ENCODE data around the gene ELFN1. TPM values are rescaled to one million over a fixed set of nuclear protein-coding genes. Genes with fewer than 3 reads are reported as not detected.

ELFN1 gene
- total RNA-seq, 2 experiments from 2014 or later, result 0.20 to 0.36 TPM

DNA sequence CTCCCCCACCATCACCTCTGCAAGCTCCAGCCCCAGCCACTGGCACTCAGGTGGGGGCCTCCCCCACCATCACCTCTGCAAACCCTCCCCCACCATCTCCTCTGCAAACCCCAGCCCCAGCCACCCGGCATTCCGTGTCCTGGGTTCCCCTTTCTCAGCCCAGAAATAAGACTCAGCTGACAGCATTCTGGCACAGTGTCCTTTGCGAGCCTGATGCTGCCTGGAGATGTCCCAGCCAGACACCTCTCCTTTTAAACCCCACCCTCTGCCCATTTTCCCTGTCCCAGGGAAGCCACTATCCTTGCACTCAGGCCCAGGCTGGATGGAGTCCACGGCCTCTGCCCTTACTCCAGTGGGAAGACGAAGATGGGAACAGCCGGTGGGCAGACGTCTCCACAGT, 49.8 kb downstream of the ELFN1 start:
- no peaks in the 10 kb centered on the region for H3K36me3 Mint-ChIP-seq (ENCODE audit: low read depth)
- DNase-seq (no peak), ATAC-seq (no peak)
- no peak overlapping the region for H3K27ac Mint-ChIP-seq
- TF ChIP-seq, protein P1, sequence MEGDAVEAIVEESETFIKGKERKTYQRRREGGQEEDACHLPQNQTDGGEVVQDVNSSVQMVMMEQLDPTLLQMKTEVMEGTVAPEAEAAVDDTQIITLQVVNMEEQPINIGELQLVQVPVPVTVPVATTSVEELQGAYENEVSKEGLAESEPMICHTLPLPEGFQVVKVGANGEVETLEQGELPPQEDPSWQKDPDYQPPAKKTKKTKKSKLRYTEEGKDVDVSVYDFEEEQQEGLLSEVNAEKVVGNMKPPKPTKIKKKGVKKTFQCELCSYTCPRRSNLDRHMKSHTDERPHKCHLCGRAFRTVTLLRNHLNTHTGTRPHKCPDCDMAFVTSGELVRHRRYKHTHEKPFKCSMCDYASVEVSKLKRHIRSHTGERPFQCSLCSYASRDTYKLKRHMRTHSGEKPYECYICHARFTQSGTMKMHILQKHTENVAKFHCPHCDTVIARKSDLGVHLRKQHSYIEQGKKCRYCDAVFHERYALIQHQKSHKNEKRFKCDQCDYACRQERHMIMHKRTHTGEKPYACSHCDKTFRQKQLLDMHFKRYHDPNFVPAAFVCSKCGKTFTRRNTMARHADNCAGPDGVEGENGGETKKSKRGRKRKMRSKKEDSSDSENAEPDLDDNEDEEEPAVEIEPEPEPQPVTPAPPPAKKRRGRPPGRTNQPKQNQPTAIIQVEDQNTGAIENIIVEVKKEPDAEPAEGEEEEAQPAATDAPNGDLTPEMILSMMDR (IDR thresholded peaks at IDR 0.05), result no peak
- intact Hi-C loops (cut with micrococcal nuclease), result no loop called here
- no peak overlapping the region for H3K4me3 Mint-ChIP-seq
- CTCF ChIA-PET, result no interaction called here
- no peaks in the 10 kb centered on the region for H3K9me3 Mint-ChIP-seq
- H3K4me1 Mint-ChIP-seq (ENCODE audit: low read depth), result peaks cover 3% of the 10 kb centered on the region
- POLR2A ChIA-PET, result no interaction called here
- no peaks in the 10 kb centered on the region for H3K27me3 Mint-ChIP-seq

DNA sequence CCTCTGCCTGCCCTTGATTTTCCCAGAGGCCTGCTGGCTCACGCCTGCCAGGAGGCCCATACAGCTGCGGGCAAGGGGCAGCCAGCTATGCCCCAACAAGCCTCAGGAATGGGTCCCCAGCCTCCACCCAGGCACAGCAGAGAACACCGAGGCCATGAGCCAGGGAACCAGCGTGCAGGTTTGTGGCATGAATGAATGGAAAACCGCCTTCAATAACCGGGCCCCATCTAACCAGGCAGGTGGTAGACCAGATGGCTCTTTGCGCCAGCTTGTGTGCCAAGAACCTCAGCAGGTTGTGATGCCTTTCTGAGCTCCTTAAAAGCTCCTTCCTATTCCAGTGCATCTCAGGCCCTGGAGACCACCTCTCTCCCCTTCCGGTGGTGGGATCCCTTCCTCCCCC, 50.2 kb downstream of the ELFN1 start:
- Mint-ChIP-seq H3K4me3 (no peak overlapping the region), H3K27ac (no peak overlapping the region), H3K27me3 (no peaks in the 10 kb centered on the region), H3K9me3 (no peaks in the 10 kb centered on the region), H3K4me1 (ENCODE audit: low read depth) (peaks cover 3% of the 10 kb centered on the region), H3K36me3 (ENCODE audit: low read depth) (no peaks in the 10 kb centered on the region)
- intact Hi-C loops (cut with micrococcal nuclease), result no loop called here
- ATAC-seq (no peak), DNase-seq (no peak)
- ChIA-PET CTCF (no interaction called here), POLR2A (no interaction called here)
- TF ChIP-seq, protein P1 (IDR thresholded peaks at IDR 0.05), result no peak

DNA sequence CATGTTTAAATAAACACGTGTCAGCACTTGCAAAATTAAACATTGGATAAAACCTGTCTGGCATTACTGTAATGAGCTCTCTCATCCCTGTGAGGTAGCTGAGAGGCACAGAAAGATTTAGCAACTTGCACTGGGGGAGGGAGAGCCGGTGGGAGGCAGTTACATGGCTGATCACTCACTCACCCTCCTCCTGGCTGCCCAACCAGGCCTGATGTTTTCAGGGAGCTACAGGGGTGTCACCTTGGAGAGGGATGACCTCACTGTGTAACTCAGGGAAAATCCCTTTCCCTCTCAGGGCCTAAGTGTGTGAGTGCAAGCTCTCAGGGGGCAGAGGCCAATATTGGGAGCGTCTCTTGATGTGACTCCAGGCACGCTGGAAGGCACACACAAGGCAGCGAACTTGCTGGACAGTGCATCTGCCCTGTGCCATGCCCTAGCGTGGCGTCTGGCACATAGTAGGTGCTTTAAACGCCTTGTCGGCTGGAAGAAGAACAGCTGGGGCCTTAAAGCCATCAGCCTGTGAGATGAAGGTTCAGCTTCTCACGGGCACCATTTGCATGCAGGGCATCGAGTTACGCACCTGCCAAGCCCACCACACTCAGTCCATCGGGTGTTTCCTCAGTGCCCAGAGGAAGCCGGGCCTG, 51.1 kb downstream of the ELFN1 start:
- DNase-seq (no peak), ATAC-seq (no peak)
- no peak overlapping the region for H3K27ac Mint-ChIP-seq
- H3K36me3 Mint-ChIP-seq (ENCODE audit: low read depth), result no peaks in the 10 kb centered on the region
- intact Hi-C loops (cut with micrococcal nuclease), result no loop called here
- H3K9me3 Mint-ChIP-seq, result no peaks in the 10 kb centered on the region
- H3K27me3 Mint-ChIP-seq, result peaks cover 4% of the 10 kb centered on the region
- ChIA-PET CTCF (interaction anchor here (1.2 kb wide), 1 partner anchor 11 kb away, joined by 3 read pairs; no protein-coding TSS in a partner anchor), POLR2A (no interaction called here)
- H3K4me3 Mint-ChIP-seq, result no peak overlapping the region
- TF ChIP-seq, protein P1 (IDR thresholded peaks at IDR 0.05), result no peak
- peaks cover 3% of the 10 kb centered on the region for H3K4me1 Mint-ChIP-seq (ENCODE audit: low read depth)

DNA sequence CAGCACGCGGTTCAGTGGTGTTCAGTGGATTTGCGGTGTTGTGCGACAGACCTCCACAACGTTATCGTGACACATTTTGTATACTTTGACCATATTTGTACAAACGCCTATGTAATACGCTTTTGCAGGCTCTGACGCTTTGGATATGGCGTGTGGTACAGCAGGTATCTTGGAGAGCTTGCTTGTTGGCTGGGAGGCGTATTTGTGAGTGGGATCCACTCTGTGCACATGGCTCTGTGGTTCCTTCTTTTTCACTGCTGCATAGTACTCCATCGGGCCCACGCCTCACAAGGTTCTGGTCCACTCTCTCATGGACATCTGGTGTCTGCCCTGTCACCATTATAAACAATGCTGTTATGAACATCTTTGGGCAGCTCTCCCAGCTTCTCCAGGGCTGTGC, 53.2 kb downstream of the ELFN1 start:
- Mint-ChIP-seq H3K9me3 (no peaks in the 10 kb centered on the region), H3K4me3 (no peak overlapping the region), H3K36me3 (ENCODE audit: low read depth) (no peaks in the 10 kb centered on the region), H3K27ac (no peak overlapping the region), H3K4me1 (ENCODE audit: low read depth) (no peaks in the 10 kb centered on the region), H3K27me3 (peaks cover 6% of the 10 kb centered on the region)
- POLR2A ChIA-PET, result no interaction called here
- ATAC-seq (no peak), DNase-seq (no peak)
- intact Hi-C loops (cut with micrococcal nuclease), result no loop called here
- TF ChIP-seq, protein P1 (IDR thresholded peaks at IDR 0.05), result no peak
- CTCF ChIA-PET, result no interaction called here

DNA sequence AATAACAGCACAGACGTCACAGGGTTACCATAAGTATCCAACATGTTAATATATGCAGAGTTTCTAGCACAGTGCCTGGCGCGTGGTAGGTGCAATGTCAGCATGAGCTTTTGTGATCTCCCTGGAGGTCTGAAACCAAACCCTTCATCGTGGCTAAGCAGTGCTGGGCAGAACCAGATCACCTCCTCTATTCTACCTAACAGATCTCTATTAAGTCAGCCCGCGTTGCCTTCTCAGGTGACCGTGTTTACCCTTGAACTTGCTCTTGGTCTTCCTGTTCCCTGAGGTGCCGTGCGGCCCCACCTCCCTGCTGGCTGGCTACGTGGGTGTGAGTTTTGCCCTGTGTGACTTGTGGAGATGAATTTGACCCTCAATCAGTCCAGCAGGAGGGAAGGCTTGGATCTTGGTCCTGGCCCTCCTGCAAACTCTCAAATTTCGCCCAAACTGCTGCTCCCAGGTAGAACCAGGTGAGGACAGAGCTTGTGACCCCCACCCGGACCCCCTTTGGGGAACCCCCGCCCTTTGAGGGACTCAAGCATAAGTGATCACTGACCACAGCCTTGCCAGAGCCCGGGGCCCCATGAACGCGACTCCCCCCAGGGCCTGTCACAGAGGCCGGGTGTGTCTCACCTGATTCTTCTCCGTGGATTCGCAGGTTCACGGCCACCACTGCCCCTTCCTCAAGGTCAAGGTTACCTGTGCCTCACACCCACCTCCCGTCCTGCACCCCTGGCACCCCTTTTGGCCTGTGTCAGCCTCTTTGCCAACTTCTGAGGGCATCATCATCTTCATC, 54.2 kb downstream of the ELFN1 start:
- Mint-ChIP-seq H3K36me3 (ENCODE audit: low read depth) (no peaks in the 10 kb centered on the region), H3K9me3 (no peaks in the 10 kb centered on the region), H3K4me1 (ENCODE audit: low read depth) (no peaks in the 10 kb centered on the region), H3K4me3 (no peak overlapping the region), H3K27me3 (peaks cover 6% of the 10 kb centered on the region), H3K27ac (no peak overlapping the region)
- ChIA-PET CTCF (no interaction called here), POLR2A (no interaction called here)
- DNase-seq, result no peak
- intact Hi-C loops (cut with micrococcal nuclease), result no loop called here
- no peak for ATAC-seq
- TF ChIP-seq, protein P1 (IDR thresholded peaks at IDR 0.05), result no peak

Data from activated CD8-positive, alpha-beta T cell treated with anti-CD3 and anti-CD28 coated beads for 36 hours (primary cell).